NCI-H2107 treated with DMSO at 0.1 percent for 48 hours (cell line): ENCODE measurements around the gene NCOR2.

ENCODE experiments used
- DNase-seq: peaks from one replicate; lab custom pipeline; 2025; ENCODE audit not compliant: unreplicated experiment; lab: John Stamatoyannopoulos, UW

NCOR2 gene

DNA sequence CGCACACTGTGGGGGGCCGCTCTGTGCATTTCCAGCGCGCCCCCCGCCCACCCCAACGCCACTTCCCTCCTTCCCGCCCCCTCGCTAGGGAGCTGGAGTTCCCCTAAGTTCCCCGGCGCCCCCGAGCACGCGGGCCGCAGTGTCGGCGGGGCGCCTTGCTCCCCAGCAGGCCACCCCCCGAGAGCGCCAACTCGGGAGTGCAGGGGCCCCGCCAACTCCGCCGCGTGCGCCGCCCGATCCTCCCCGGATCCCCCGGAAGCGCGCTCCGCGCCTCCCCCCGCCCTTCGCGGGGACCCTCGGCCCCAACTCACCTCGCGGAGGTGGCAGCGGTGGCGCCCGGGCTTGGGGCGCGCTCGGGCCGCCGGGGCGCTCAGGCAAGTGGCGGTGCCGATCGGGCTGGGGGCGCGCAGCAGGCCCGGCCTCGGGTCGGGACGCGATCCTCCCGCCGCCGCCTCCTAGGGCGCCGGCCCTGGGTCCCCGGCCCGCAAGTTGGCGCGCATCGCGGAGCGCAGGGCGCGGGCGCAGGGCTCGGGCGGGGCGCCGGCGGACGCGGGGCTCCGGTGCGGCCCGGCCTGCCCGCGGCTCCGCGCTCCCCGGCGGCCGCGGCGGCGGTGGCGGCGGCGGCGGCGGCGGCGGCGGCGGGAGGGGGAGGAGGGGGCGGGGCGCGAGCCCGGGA lies at the start of gene NCOR2:
Gene NCOR2 (minus strand): TSS at position 616 of the 676 bp plus-strand sequence. CDS start 72,361 bp downstream, outside the sequence.
- DNase-seq: no peak

DNA sequence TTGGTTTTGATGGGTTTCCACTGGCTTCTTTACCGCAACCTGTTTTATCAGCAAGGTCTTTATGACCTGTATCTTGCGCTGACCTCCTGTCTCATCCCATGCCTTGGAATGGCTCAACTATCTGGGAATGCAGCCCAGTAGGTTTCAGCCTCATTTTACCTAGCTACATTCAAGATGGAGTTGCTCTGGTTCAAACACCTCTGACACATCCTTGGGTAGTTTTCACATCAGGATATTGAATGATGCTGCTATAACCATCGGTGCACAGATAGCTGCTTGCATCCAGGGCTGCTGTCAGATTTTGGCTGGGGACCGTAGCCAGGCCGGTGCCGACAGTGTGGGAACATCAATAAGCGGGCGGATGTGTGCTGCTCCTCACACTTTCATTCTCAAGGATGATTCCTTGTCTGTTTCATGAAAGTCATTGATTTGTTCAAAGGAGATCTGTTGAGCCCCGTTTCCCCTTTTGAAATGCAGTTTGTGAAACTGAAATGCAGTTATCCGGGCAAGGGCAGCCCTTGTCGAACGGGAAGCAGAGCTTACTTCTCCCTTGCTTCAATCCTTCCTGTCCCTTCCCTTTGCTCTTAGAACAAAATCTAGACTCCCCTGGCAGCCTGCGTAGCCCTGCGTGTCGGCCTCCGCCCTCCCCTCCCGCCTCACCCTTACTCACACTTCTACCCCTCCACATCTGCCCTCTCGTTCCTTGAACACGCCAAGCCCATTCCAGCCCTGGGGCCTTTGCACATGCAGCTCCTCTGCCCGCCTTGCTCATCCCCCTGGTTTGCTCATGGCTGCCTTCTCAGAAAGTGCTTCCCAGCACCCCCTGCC lies 49.2 kb upstream of the NCOR2 start:
- no peak for DNase-seq

DNA sequence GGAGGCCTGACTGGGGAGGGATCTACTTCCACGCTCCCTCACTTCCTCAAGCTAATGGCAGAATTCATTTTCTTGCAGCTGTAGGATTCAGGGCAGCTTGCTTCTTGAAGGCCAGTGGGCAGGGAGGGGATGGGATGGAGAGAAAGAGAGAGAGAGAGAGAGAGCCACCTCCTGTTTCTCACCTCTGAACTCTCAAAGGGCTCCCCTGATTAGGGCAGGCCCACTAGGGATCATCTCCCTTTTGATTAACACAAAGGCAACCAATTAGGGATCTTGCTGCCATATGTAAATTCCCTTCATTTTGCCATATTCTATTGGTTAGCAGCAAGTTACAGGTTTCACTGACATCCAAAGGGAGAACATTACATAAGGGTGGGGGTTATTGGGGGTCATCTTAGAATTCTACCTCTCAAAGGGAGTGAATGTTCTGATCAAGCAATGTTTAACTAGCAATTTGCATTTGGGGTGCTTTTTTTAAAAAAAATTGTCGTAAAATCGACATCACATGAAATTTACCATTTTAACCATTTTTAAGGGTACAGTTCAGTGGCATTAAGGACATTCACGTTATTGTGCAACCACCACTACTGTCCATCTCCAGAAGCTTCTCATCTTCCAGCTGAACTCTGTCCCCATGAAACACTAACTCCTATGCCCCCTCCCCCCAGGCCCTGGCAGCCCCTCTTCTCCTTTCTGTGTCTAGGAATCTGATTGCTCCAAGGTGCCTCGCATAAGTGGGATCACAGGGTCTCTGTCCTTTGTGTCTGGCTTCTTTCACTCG lies 47.3 kb upstream of the NCOR2 start:
- no peak for DNase-seq

DNA sequence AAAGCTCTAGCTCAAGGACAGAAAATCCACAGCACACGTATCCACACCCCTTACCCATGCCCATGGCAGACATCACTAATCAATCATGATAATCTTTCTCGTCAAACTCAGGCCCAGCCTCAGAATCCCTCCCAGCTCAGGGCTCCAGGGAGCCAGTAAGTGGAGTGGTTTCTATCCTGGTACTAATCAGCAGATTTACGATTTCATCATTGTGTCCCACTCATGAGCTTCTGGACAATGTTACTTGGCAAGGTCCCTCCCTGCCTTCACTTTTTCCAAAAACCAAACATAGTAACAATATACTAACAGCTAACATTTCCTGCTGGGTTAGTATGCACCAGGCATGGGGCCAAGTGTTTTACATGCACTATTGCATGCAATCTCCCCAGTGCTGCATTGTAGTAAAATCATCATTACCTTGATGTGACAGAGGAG lies 45.8 kb upstream of the NCOR2 start:
- DNase-seq: peak; percentile 37

DNA sequence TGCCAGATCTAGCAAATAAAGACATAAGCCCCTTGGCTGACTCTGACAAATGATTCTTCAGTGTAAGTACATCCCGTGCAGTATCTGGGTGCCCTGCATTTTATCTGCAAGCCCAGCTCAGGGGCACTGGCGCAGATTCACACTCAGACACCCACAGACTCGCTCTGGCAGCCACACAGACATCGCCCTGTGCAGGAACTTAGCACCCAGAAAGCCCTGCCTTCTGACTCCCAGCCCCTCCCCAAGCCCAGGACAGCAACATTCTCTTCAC lies 44.9 kb upstream of the NCOR2 start:
- no peak for DNase-seq

DNA sequence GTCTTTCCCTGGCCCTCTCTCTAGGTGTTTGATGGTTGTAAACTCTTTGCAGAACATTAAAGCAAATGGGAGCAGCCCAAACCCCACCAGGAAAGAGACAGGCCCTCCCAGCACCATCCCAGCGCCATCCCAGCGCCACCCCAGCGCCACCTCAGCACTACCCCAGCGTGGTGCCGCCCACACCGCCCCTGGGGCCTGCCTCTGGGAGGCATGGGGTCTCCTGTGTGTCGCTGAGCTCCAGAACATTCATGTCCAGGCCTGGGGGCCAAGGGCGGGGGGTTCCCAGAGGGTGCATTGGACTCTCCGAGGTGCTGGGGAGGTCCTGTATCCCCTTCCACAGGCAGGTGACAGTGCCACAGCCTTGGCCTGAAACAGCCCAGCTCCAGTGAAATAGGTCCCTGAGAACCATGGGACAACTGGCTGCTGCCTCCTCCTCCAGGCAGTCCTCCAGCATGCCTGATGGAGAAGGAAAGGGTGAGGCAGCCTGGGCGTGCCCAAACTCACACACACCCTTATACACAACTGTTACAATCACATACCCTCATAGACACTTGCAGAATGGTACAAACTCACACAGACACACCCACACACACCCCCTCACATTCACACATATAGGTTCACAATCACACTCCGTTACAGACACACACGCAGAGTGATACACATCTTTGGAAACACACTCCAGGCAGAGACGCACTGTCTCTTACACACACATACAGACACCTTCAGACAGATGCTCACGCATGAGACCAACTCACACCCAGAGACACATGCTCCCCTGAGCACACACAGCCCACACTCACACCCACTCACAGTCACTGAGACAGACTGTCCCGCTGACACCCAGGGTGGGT lies 44.4 kb upstream of the NCOR2 start:
- DNase-seq: no peak

DNA sequence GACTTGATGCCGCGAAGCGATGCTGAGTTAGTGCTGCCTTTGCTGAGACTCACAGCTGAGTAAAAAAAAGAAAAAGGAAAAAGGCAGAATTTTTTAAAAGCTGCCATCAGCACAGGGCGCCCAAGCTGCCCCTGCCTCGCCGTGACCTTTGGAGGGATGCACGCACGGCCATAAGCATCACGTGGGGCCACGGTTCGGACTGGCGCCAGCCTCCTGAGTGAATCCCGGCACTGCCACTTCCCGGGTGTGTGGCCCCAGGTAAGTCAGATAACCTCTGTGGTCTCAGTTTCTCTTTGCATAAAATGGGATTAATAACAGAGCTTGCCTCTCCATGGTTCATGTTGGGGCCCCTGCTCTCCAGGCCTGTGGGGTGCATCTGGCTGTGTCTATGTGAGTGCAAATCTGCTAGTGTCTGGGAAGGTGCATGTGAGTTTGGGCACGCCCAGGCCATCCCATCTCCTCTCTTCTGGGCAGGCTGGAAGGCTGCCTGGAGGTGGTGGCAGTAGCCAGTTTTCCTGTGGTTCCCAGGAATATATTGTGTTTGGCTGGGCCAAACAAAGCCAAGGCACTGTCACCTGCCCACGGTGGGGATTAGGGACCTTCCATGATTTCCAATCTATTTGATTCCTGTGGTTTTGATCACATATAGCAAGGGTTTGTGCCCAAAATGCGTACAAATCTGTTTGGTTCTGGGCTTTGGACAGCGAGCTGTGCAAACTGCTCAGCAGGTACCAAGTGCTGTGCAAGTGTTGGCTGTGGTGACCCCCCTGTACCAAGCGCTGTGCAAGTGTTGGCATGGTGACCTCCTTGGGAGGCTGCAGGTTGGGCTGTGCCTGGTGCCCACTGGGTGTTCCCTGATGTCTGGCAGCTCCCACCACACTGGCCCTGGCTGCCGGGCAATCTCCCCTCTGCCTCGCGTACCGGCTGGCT lies 43.5 kb upstream of the NCOR2 start:
- no peak for DNase-seq

DNA sequence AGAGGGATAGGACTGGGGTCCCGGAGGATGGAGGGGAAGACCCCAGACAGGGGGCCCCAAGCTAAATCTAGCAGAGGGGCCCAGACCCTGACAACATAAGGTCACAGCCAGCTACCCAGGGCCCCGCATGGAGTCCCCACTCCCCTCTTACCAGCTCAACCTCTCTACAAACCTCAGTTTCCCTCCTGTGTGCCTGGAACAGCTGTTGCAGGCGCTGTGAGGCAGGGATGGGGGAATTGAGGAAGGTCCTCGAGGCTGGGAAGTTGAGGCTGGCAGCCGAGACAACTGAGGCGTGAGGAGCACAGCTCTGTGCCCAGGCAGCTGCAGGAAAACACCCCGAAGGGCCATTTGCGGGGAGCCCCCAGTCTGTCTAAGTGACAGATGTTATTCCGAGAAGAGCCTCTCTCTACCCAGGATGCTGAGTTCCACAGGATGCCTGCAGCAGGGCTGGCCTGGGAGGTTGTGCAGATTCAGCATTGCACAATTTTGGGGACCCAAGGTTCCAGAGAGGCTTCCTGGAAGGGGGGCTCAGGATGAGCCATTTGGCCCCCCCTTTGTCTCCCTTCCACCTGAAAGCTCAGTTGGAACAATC lies 42.7 kb upstream of the NCOR2 start:
- DNase-seq: no peak

DNA sequence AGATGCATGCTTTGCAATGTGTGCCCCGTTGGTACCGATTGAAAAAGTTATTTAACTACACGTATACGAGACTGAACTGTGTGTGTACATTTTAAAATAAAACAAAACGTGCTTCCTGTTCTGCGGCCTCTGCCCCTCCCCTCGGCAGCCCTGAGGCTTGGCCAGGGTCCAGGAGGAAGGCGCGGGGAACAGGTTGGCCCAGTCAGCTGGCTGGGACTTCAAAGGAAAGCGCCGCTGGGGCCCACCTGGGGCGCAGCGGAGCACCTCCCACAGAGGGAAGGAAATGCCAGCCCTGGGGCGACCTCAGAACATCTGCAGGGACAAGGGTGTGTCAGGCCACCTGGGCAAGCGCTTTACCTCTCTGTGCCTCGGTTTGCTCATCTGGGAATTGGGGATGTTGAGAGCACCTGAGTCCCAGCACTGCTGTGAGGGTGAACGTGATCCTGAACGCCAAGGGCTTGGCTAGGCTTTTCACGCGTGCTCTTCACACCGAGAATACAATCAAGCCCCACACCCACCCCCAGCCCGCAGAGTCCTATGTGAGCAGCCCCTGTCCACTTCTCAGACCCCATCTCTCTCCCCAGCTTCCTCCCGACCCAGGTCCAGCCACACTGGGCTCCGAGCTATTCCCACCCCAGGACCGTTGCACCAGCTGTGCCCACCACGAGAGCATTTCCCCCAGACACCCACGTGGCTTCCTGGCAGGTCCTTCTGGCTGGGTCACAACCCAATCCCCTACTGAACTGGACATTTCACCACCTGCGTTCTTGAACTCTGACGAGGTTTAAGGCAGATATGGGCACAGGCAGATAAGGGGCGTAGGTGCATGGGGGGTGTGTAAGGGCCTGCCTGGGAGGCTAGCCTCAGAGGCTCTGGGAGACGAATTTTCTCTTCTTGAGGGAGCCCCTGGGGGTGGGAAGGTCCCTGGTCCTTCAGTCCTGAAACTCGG lies 41.9 kb upstream of the NCOR2 start:
- peak; percentile 83 for DNase-seq

DNA sequence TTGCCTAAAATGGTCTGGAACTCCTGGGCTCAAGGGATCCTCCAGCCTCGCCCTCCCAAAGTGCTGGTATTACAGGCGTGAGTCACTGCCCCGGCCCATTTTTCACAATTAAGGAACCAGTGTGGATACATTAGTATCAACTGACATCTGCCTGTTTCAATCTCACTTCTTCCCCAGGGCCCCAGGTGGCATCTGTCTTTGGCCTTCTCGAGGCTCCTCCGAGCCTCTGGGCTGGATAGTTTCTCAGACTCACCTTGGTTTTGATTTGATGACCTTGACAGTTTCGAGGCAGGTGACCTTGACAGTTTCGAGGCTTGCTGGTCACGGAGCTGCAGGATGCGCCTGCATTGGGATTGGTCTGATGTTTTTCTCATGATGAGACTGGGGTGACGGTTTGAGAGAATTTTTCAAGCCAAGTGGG lies 41.0 kb upstream of the NCOR2 start:
- no peak for DNase-seq

DNA sequence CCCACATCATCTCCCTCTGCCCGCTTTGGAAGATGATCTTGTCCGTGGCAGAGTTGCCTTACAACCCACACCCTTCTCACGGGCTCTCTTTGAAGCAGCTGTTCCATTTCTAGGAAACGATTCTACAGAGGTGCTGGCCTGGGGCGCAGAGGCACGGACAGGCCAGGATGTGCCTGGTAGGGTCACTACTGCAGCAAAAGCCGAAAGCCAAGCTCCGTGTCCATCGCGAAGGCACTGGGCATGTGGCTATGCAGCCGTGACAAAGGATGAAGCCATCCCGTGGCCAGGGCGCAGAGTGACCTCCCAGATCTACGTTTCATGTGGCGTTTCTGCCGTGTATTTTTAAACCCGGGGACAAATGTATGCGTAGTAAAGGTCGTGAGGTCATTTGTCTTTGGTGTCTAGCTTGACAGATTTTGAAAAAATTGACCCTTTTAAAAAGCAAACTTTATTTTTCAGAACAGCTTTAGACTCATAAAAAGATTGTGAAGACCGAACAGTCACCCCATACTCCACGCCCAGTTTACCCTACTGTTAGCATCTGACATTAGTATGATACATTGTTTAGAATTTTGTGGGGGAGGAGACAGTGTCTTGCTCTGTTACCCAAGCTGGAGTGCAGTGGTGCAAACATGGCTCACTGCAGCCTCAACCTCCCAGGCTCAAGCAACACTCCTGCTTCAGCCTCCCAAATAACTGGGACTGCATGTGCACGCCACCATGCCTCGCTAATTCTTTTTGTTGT lies 40.4 kb upstream of the NCOR2 start:
- DNase-seq: no peak

DNA sequence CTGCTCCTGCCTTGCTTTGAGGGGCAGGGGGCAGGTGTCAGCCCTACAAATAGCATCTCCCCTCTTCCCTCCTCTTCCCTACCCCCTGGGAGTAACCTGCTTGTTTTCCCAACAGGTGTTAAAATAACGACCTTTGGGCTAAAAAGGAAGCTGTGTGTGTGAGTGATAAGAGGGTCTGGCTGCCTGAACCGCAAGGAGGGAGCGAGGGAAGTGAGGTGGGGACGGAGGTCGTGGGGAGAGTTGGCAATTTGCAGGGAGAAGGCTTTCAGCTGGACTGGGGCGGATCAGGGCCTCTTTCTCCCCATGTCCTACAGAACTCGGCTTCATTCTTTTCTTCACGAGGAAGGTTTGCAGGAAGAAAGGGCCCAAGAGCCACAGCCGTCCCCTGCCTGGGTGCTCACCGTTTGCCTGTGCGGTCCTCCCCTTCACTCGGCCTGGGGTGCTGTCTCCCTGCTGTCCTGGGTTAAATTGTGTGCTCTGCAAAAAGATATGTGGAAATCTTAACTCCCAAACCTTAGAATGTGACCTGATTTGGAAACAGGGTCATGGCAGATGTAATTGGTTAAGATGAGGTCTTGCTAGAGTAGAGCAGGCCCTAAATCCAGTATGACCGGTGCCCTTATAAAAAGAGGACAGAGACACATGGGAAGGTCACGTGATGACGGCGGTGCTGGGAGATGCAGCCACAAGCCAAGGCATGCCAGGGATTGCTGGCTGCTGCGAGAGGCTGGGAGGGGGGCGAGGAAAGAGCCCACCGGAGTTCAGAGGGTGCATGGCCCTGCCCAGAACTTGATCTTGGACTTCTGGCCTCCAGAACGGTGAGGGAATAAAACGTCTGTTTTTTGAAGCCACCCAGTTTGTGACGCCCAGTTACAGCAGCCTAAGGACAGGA lies 38.7 kb upstream of the NCOR2 start:
- DNase-seq: no peak

DNA sequence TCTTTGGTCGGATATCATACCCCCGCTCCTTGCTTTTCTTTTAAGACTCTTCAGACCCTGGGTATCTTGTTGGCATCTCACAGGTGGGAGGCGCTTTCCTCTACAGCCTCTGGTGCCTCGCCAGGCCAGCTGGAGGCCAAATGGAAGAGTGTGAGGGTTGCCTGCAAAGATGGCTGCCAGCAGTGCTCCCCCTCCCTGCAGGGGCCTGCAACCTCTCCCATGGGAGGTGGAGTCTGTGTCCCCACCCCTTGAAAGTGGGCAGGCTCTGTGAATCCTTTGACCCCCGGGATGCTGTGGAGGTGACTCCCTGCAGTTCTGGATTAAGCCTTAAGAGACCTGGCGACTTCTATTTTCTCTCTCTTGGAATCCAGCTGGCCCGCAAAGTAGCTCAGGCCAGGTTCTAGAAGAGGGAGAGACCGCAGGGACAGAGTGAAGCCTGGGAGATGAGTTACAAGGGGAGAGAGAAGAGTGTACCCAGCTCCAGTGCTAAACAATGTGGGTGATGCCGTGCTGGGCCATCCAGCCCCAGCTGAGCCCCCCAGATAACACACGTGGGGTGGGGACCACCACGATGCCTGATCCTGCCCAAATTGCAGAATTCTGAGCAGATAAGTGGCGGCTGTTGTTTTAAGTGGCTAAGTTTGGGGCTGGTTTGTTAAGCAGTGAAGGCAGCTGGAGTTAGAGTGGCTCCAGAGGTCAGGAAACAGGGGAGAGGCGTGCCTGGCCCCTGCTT lies 37.9 kb upstream of the NCOR2 start:
- no peak for DNase-seq

DNA sequence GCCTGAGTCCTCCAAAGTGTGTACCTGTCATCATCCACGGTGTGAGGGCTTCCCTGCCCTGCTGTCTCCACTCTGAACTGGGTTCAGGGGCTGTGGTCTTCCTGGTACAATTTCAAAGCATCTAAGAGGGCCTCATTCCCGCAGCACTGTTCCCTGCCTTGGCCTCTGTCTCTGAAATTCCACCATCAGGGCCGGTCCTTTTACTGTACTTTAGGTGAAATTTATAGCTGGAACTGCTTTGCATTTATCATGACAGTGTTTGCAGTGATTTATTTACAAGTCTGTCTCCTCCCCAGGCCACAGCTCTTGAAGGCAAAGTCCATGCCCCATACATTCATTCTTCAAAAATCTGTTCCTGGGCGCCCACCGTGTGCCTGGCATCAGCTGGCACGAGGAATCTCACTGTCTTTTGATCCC lies 36.9 kb upstream of the NCOR2 start:
- no peak for DNase-seq

DNA sequence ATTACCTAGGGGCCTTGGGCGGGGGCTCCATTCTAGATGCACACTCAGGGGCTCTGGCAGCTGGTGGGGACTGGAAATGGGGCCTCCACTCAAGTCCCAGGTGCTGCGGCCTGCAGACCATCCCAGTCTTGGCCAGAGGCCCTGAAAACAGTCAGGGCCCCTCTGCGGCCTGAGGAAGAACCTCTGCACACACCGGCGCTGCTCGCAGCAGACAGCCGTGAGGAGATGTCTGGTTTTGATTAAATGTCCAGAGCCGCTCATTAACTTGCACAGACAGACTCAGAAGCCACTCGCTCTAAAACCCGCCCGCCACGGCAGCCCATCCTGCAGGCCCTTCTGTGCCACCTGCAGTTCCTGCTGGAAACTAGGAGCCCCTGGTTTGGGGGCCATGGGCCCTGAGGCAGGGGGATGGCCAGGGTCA lies 36.4 kb upstream of the NCOR2 start:
- no peak for DNase-seq

DNA sequence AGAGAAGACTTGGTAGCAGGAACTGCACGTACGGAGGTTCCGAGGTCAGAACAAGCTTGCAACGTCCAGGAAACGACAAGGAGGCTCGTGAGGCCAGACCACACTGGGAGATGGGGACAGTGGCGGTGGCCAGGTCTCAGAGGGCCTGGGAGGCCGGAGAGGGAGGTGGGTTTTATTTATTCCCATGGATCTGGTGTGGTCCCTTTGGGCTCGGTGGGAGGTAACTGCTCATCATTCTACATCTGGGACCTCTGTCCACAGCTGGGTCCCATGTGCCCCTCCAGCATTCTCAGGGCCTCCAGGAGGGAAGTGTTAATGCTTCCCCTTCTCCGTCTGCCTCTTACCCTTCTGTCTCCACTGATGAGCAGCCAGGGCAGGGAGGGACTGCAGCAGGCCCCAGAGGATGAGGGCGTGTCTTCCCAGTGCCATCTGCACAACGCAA lies 35.7 kb upstream of the NCOR2 start:
- no peak for DNase-seq
